VCaP (cell line): ENCODE measurements around the gene MAN2A1.

Experiments
- H3K27ac ChIP-seq: fragments of 450-650 bp; 2 replicates; pipeline ENCODE4 v1.5.1; 2017
- CTCF ChIP-seq: fragments of 450-650 bp; conservative IDR thresholded peaks from 2 replicates; pipeline ENCODE4 v1.5.1; 2017; ENCODE audit warnings: mild to moderate bottlenecking, moderate library complexity

Gene MAN2A1

GRCh38 chr5:109803854-109804253 is 114.1 kb downstream of the MAN2A1 start:
- no peak overlapping the region for H3K27ac ChIP-seq
- no peak for TF ChIP-seq CTCF

GRCh38 chr5:109805472-109805871 is 115.7 kb downstream of the MAN2A1 start:
- TF ChIP-seq CTCF = no peak
- no peak overlapping the region for H3K27ac ChIP-seq

- TF ChIP-seq CTCF = no peak
- H3K27ac ChIP-seq = no peak overlapping the region
Measured at GRCh38 chr5:109805883-109806282, 116.2 kb downstream of the MAN2A1 start.

GRCh38 chr5:109812698-109813097 is 123.0 kb downstream of the MAN2A1 start:
- H3K27ac ChIP-seq = no peak overlapping the region
- no peak for TF ChIP-seq CTCF

GRCh38 chr5:109816732-109817131 is 127.0 kb downstream of the MAN2A1 start:
- TF ChIP-seq CTCF = no peak
- no peak overlapping the region for H3K27ac ChIP-seq

- no peak for TF ChIP-seq CTCF
- H3K27ac ChIP-seq = no peak overlapping the region
Measured at GRCh38 chr5:109819878-109820277, 130.2 kb downstream of the MAN2A1 start.

- H3K27ac ChIP-seq = no peak overlapping the region
- no peak for TF ChIP-seq CTCF
Measured at GRCh38 chr5:109823597-109823996, 133.9 kb downstream of the MAN2A1 start.

GRCh38 chr5:109825450-109825849 is 135.7 kb downstream of the MAN2A1 start:
- TF ChIP-seq CTCF = no peak
- H3K27ac ChIP-seq = no peak overlapping the region
